GM19463 (cell line): ENCODE measurements around the gene MTA1.

Experiments
- ATAC-seq: cut with Tn5 transposase; IDR thresholded peaks from one replicate; pipeline ENCODE4 v1.9.1; 2021; ENCODE audit warnings: mild to moderate bottlenecking, moderate library complexity; ENCODE audit not compliant: unreplicated experiment

MTA1 gene

DNA sequence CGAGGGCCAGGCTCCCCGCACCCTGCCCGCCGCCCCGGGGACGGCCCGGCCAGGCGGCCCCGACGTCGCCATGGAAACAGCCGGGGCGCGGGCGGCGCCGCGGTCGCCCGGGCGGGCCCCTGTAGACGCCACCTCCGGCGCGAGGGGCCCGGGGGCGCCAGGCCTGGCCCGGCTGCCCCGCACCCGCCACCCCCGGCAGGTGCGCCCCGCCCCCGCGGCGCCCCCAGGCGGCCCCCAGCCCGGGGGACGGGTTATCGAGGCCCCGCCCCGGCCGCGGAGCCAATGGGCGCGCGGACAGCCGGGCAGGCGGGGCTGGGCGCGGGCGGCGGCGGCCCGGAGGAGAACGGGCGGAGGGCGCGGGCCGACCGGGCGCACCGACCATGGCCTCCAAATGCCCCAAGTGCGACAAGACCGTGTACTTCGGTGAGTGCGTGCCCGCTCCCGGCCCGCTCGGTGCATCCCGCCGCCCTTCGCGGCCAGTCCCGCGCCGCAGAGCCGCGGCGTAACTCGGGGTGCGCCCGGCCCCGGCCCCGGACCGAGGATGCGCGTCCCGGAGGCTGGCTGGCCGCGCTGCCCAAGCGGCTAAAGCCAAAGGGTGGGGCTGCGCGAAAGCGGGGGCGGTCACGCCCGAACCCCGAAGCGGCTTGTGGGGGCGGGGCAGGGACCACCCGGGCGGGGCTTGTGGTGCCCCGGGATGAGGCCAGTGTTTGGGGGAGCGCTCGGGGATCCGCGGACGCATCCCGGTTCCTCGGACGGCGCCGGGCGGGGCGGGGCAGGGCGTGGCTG is 55.0 kb downstream of the MTA1 start, which contains the start of gene CRIP2:
Gene CRIP2, plus strand, starts transcription at position 339 of the 786 bp plus-strand sequence. Its CDS starts 42 bp downstream, at position 381.
- no peak for ATAC-seq

DNA sequence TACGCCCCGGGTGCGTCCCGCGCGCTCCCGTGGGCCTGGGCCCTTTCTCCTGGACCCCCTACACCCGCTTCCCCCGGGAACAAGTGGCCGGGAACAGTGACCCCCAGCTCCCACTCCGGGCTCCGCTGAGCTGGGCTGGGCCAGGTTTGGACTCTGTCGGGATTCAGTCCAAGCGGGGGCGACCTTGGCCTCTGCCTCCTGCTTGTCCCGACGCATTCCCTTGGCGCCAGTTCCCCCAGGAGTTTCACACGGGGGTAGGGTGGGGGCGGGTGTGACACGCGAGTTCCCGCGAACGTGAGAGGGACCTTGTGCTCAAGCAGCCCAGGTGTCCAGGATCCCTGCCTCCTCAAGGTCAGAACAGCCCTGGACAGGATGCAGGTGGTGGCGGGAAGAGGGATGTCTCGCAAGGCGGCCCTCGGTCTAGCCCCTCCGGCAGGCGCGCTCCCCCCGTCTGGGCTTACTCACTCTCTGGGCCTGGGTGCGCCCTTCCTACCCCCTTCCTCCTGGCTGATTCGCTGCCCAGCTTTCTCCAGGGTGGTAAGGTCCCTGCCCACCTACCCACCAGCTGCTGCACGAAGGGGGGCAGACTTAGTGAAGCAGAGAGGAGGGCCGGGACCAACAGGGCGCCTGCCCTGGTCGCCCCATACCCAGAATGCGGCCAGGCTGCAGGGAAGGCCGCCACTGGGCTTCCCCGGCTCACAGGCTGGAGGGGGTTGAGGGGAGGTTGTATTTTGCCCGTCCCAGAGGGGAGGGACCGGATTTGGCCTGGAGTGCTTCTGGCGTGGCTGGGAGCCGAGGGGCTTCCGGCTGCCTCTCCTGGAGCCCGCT is 55.9 kb downstream of the MTA1 start:
- ATAC-seq: no peak

DNA sequence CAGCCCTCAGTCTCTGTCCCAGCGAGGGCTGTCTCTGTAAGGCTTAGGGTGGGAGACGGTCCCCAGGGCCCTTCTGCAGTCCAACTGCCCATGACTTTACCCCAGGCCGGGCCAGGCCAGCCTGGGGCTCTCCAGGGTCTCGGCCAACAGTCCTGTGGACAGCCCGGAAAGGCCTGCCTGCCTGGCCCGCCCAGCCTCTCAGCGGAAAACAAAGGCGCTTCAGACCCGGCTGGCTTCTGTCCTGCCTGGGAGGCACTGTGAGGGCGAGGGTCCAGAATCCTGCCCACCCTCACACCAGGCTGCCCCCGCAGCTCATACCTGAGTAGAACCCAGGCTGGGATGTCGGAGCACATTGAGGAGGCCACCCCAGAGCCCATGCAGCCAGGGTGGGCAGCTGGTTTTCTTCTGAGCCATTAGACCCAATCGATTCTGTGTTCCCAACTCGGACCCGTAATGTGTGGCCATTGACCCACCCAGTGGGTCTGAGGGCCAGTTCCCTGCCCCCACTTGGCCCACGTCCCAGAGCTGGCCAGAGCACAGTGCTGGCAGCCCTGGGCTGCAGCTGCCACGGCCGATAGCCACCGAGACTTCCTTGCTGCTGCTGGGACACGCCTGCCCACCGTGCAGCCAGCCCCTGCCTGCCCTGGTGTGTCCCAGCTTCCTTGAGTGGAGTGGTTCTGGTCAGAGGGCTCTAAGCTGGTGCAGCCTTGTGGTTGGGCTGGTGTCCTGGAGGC is 56.6 kb downstream of the MTA1 start:
- ATAC-seq: no peak

DNA sequence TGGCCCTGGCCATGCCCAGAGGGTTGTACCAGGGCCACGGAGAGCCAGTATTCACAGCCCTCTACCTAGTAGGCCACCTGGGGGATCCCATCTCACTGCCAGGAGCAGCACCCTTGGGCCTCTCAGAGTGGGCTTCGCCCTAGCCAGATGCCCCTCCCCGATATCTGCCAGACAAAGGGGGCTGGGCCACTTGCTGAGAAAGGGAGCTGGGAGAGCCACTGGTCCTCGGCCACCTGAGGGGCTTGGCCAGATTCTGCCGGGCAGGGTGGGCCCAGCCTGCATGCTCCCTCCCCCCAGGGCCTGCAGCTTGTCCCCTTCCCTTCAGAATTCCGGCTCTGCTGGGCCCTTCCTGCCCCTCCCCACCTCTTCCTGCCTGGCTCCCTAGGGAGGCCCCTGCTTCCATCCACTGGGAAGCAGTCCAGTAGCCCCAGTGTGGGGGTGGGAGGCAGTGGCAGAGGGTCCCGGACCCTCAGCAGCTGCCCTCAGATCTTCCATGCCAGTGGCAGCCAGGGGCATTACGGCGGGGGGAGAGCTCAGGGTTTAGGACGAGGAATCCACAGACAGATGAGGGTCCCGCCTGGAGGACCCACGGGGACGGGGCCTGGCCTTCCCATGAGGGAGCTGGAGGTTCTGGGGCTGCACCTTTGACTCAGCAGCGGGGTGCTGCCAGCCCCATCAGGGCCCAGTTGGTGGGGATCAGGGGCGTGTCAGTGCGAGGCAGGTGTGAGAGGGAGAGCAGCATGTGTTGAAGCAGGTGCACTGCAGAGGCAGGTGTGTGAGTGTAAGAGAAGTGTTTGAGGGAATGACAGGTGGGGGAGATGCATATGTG is 57.4 kb downstream of the MTA1 start:
- ATAC-seq: no peak

DNA sequence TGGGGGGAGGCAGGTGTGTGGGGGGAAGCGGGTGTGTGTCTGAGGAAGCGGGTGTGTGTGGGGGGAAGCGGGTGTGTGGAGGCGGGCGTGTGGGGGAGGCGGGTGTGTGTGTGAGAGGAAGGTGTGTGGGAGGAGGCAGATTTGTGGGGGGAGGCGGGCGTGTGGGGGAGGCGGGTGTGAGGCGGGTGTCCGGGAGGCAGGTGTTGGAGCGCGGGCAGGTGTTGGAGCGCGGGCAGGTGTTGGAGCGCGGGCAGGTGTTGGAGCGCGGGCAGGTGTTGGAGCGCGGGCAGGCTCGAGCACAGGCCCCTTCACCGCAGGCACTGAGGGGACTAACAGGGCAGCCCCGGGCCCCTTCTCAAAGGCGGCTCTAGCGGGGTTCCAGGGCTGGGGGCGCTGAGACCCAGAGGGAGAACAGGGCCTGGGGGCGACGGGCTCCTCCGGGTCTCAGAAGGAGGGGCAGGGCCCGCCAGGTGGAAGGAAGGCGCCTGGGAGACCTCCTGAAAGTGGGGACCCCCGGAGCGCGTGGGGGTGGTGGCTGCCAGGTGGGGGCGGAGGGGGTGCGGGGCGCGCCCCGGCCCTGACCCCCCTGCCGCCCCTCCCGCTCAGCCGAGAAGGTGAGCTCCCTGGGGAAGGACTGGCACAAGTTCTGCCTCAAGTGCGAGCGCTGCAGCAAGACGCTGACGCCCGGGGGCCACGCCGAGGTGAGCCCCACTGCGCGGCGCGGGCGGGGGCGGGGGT is 58.2 kb downstream of the MTA1 start:
- no peak for ATAC-seq

DNA sequence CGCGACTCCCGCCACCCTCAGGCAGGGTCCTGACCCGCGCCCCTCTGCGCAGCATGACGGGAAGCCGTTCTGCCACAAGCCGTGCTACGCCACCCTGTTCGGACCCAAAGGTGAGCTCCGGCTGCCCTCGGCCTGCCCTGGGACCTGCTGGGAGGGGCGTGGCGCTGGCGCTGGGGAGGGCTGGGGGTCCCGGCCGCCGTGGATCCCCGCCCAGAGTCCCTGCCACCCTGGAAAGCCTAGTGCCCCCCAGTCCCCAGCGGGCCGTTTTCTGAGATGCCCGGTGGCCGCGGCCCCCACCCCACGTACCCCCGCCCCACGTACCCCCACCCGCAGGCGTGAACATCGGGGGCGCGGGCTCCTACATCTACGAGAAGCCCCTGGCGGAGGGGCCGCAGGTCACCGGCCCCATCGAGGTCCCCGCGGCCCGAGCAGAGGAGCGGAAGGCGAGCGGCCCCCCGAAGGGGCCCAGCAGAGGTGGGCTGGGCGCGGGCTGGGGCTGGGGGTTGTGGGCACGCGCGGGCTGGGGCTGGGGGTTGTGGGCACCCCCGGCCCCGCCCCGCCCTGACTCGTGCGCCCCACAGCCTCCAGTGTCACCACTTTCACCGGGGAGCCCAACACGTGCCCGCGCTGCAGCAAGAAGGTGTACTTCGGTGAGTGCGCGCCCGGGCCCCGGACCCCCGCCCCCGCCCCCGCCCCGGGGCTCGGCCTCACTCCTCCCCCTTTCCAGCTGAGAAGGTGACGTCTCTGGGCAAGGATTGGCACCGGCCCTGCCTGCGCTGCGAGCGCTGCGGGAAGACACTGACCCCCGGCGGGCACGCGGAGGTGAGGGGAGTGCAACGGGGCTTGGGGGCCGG is 59.0 kb downstream of the MTA1 start:
- ATAC-seq: no peak

DNA sequence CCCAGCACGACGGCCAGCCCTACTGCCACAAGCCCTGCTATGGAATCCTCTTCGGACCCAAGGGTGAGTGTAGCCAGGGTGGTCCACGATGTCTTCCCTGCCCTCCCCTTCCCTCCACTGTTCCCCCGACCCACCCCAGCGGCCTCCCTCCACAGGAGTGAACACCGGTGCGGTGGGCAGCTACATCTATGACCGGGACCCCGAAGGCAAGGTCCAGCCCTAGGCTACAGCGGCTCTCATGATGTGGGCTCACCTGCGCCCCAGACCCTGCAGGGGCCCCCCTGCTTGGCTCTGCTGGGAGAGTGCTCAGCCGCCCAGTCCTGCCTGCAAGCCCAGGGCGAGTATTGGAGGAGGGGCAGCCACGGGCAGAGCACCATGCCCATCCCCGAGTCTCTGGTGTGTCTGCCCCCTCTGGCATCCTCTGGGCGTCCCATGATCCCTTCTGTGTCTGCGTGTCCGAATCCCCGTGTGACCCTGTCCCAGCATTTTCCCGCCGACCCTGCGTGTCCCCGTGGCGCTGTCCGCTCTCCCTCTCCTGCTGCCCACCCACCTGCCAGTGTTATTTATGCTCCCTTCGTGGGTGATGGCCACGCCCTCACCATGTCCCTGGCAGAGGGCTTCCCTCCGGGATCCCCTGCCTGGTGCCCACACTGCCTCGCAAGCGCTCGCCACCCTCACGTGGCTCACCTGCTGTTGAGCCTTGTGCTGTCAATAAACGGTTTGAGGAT is 60.0 kb downstream of the MTA1 start:
- no peak for ATAC-seq

DNA sequence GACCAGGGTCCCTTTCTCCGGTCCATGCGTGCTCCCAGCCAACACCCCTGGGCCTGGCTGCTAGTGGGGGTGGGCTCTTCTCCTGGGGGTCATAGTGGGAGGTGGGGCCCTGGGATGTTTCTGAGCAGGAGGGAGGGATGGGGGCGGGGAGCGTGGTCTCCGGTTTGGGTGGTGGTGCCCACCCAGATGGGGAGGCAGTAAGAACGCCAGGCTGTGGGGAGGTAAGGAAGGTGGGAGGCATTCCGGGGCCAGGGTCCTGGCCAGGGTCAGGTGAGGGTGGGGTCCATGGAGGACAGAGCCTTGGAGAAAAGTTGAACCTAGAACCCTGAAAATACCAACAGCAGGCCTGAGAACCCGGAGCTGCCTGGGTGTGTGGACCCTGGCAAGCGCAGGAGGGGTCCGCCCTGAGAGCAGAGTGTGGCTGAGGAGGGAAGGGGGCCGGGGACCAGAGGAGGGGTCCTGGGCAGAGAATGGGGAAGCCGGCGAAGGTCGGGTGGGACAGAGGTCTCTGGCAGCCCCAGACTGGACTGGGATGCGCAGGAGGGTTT is 60.6 kb downstream of the MTA1 start:
- no peak for ATAC-seq

DNA sequence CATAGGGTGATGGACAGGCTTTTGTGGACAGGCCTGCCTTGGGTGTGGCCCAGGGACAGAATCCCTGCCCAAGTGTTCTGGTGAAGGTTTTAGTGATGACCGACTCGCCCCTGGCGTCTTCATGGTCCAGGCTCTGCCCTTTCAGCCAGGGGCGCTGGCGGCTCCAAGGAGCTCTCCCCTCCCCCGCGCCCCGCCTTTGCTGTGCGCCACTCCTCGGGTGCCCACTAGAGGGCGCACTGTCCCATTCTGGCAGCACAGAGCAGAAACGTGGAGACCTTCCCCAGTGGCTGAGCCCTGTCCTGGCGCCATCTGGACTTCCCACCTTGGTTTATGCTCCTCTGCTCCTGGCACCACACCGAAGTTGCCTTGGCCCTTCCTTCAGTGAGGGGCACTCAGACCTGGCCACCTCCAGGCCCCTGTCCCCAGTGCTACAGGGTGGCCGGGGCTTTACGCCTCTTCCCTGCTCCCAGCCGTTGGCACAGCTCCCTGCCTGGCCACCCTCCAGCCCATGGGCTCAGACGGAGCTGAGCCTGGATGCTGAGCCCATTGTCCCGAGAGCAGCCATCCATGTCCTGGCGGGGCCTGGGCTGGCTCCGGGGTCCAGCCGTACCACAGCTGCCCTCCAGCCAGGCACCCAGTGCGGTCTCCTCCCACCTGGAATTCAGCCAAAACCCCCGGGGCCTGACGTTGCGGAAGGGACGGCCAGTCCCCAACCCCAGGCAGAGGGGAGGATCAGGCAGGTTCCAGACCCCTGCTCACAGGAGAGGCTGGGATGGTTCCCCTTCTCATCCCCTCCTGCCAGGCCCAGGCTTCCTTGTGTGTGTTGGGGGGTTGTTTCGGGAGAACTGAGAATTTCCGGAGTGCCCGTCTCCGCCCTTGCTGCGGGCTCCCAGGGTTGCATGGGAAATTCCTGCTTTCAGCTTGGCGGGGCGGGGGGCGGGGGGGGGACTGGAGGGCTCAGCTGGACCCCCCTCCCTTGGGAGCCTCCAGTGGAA is 61.5 kb downstream of the MTA1 start:
- ATAC-seq: peak; percentile 59

DNA sequence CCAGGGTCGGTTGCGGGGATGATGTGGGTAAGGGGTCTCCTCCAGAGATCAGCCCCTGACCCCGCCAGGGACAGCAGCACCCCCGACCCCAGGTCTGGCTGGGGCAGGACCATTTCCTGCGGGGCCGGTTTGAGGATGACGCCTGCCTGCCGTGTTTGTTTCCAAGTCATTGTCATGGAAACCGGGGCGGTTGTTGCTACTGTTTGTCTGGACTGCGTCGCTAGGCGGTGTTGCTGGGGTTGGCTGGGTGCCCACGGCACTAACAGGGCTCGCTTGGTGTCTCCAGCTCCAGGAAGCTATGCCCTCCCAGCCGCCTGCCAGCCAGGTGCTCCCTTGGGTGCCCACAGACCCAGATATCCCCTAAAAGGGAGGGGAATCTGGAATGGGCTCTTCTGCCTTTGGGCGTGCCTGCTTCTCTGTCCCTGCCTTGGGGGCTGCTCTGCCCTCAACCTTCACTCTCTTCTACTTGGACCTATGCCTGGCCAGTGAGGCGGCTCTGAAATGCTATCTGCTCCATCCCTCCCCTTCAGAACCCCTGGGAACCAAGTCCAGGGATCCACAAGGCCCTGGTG is 62.3 kb downstream of the MTA1 start:
- peak; percentile 52 for ATAC-seq

DNA sequence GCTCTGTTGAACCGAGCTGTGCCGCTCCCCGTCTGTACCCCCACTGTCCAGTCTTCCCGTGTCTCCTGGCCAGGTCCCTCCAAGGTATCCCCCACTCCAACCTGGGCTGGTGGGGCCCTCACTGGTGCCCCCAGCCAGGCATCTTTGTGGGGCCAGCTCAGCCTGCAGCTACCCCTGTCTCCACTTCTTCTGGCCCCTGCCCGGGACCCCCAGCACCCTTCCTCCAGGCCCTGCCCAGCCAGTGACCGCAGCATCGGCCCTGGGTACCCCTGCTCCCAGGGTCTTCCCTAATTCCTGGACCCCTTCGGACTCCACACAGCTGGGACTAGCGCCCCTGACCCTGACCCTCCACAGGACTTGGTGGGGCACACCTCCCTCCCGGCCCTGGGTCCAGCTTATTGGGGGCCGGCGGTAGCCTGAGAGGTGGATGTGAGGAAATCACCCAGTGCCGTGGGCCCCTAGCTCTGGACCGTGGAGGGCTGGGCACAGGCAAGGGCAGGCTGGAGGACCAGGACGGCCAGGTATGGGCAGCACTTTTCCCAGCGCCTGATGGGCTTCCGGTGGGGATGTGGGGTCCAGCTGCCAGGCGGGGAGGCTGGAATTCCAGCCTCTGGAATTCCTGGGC is 63.0 kb downstream of the MTA1 start:
- ATAC-seq: no peak

DNA sequence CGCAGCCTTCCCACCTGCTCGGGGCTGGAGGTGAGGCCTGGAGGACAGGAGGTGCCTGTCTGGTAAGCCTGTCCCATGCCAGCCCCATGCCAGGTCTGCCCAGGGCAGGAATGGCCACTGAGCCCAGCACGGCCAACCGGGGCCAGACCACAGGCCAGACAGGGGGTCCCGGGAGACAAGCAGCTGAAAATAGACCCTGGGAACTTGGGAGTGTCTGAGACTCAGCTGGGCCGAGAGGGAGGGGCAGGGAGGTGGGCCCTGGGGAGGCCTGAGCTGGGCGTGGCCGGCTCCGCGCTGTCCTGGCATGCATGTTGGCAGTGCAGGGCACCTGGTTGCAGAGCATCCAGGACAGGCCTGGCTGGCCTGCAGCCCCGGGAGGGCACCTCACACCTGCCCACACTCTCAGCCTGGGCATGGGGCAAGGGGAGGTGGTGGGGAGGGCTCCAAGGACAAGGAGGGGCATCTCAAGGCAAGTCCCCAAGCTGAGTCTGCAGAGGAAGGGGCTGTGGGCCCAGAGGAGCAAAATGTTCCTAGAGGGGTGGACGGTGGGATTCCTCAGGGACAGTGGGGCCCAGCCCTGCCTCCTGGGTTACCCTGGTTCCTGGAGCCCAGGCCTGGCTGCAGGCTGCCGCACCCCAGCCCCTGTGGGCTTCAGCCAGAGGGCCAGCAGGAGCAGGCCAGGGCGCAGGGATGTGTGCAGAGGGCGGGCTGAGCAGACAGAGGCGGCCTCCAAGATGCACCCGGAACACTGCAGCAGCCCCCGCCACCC is 63.9 kb downstream of the MTA1 start:
- no peak for ATAC-seq

DNA sequence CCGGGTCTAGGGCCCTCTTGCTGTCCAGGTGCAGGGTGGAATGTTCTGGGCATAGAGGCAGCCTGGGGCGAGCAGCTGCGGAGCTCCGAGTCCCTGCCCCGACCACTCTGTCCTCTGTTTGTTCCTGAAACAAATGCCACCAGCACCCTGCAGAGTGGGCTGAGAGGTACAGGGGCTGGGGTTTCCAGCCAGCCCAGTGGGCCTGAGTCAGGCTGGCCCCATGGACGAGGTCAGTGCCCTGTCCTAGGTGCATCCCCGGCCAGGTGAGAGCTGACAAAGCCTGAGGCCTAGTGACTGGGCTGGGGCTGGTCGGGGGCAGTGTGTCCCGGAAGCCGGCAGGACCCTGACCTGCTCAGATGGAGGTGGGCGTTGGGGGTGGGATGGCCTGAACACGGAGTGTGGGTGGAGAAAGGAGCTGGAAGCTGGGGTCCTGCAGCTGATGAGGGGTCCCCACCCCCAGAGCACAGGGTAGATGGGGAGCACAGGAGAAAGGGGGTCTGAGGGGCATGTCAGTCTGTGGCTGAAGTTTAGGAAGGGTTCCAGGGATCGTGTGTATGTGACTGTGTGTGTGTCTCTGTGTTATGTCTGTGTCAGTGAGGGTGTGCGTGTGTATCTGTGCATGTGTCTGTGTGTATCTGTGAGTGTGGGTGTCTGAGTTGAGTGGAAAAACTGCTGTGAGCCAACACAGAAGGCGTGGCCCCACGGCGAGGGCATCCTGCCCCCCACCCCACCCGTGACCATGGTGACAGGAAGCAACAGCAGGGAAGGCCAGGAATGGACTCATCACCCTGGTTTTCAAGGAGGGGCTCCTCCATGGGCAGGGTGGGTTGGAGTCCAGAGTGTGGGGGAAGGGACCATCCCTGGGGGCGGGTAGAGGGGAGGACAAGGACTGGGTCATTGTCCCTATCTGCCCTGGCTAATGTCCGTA is 64.7 kb downstream of the MTA1 start:
- ATAC-seq: no peak

DNA sequence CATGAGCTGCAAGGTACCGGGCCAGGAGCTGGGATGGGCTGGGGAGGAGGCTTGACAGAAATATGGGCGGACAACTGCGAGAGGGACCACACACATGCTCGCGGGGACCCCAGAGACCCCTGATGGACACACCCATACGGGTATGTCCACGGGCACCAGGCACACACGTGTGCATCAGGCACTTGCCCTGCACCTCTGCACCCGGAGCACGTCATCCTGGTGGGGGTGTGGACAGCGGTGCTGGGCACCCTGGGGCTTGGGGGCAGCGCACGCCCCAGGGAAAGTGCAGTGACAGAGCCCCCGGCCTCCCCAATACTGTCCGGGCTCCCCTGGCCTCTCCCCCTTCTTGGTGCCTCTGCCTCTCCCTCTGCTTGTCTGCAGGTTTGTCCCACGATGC is 65.4 kb downstream of the MTA1 start:
- ATAC-seq: no peak
